Stimulated activated CD8-positive, alpha-beta memory T cell treated with anti-CD3 and anti-CD28 coated beads, Interleukin-15, amount 100 ng/mL, for 24 hours (primary cell): ENCODE results near the gene ABCA4.
"Not testable (repeated sequence)": the region's sequence is repeated elsewhere in the genome, so short reads cannot be mapped to it uniquely, and the experiment has no call there.

Experiments used
- DNase-seq: peaks from one replicate; pipeline ENCODE4 v3.0.0-alpha.2; 2020; ENCODE audit warnings: low read depth

Gene ABCA4

GRCh38 chr1:94120991-94121390 lies at the start of gene ABCA4:
TSS of gene ABCA4 (minus strand) at chr1:94121148. CDS start at chr1:94121045, 103 bp downstream.
- DNase-seq: no peak

- DNase-seq: no peak
Observed at GRCh38 chr1:94169126-94169525, 48.2 kb upstream of the ABCA4 start.

GRCh38 chr1:94165843-94166242 lies 44.9 kb upstream of the ABCA4 start:
- no peak for DNase-seq

- not testable (repeated sequence) for DNase-seq
Observed at GRCh38 chr1:94164885-94165284, 43.9 kb upstream of the ABCA4 start.

GRCh38 chr1:94164121-94164520 lies 43.2 kb upstream of the ABCA4 start:
- not testable (repeated sequence) for DNase-seq

- DNase-seq: not testable (repeated sequence)
Observed at GRCh38 chr1:94163249-94163648, 42.3 kb upstream of the ABCA4 start.

GRCh38 chr1:94160811-94161210 lies 39.9 kb upstream of the ABCA4 start:
- DNase-seq: no peak

- no peak for DNase-seq
Observed at GRCh38 chr1:94156096-94156625, 35.2 kb upstream of the ABCA4 start.

GRCh38 chr1:94154989-94155388 lies 34.0 kb upstream of the ABCA4 start:
- DNase-seq: no peak

- no peak for DNase-seq
Observed at GRCh38 chr1:94153133-94153532, 32.2 kb upstream of the ABCA4 start.

GRCh38 chr1:94149166-94149565 lies 28.2 kb upstream of the ABCA4 start:
- DNase-seq: not testable (repeated sequence)

- DNase-seq: no peak
Observed at GRCh38 chr1:94146273-94146672, 25.3 kb upstream of the ABCA4 start.

- no peak for DNase-seq
Observed at GRCh38 chr1:94144836-94145235, 23.9 kb upstream of the ABCA4 start.

GRCh38 chr1:94143809-94144176 lies 22.8 kb upstream of the ABCA4 start:
- DNase-seq: no peak

- no peak for DNase-seq
Observed at GRCh38 chr1:94143173-94143808, 22.3 kb upstream of the ABCA4 start.

GRCh38 chr1:94142583-94142982 lies 21.6 kb upstream of the ABCA4 start:
- DNase-seq: no peak

- DNase-seq: no peak
Observed at GRCh38 chr1:94142022-94142421, 21.1 kb upstream of the ABCA4 start.

GRCh38 chr1:94132111-94132510 lies 11.2 kb upstream of the ABCA4 start:
- no peak for DNase-seq

- no peak for DNase-seq
Observed at GRCh38 chr1:94130851-94131595, 10.1 kb upstream of the ABCA4 start.

- no peak for DNase-seq
Observed at GRCh38 chr1:94126651-94127050, 5.7 kb upstream of the ABCA4 start.

GRCh38 chr1:94125551-94126514 lies 4.9 kb upstream of the ABCA4 start:
- DNase-seq: no peak

GRCh38 chr1:94124538-94124937 lies 3.6 kb upstream of the ABCA4 start:
- no peak for DNase-seq
